Mesendoderm (in vitro differentiated cells): Measurements from ENCODE around the gene MT1G. TPM values are rescaled to one million over a fixed set of nuclear protein-coding genes. Genes with fewer than 3 reads are reported as not detected.
"Not testable (repeated sequence)": the region's sequence is repeated elsewhere in the genome, so short reads cannot be mapped to it uniquely, and the experiment has no call there.

ENCODE experiments used
- DNase-seq: peaks from one replicate; pipeline ENCODE4 v3.0.0; 2013
- H2AK5ac ChIP-seq: 2 replicates; pipeline ENCODE4 v1.6.1; 2013; ENCODE audit warnings: low read length, inconsistent platforms
- H2BK120ac ChIP-seq: 2 replicates; pipeline ENCODE4 v1.6.1; 2013; ENCODE audit warnings: low read depth, mild to moderate bottlenecking, low read length, moderate library complexity, mixed read lengths
- H2BK15ac ChIP-seq: replicated peaks from 2 replicates; pipeline ENCODE4 v1.6.1; 2013; ENCODE audit warnings: low read depth, mild to moderate bottlenecking, moderate library complexity
- H2BK5ac ChIP-seq: 2 replicates; pipeline ENCODE4 v1.6.1; 2013; ENCODE audit warnings: low read length, inconsistent platforms
- H3K18ac ChIP-seq: 2 replicates; pipeline ENCODE4 v1.6.1; 2013; ENCODE audit warnings: mild to moderate bottlenecking, low read length, mixed read lengths
- H3K23ac ChIP-seq: one replicate; pipeline ENCODE4 v1.6.1; 2013; ENCODE audit warnings: low read length
- H3K27ac ChIP-seq: 2 replicates; pipeline ENCODE4 v1.5.1; 2013; ENCODE audit warnings: low read depth, mild to moderate bottlenecking, inconsistent platforms, low read length, moderate library complexity
- H3K27me3 ChIP-seq: 2 replicates; pipeline ENCODE4 v1.6.1; 2013; ENCODE audit warnings: low read length, control low read depth, mild to moderate bottlenecking, inconsistent platforms; ENCODE audit not compliant: insufficient read depth, poor library complexity
- H3K36me3 ChIP-seq: 2 replicates; pipeline ENCODE4 v1.6.1; 2013; ENCODE audit warnings: low read length, inconsistent platforms; ENCODE audit not compliant: control insufficient read depth, insufficient read depth
- H3K4ac ChIP-seq: one replicate; pipeline ENCODE4 v1.6.1; 2013; ENCODE audit warnings: low read depth, mild to moderate bottlenecking, low read length, moderate library complexity
- H3K4me1 ChIP-seq: 2 replicates; pipeline ENCODE4 v1.6.1; 2013; ENCODE audit warnings: low read depth, low read length, inconsistent platforms; ENCODE audit not compliant: control insufficient read depth
- H3K4me2 ChIP-seq: 2 replicates; pipeline ENCODE4 v1.6.1; 2013; ENCODE audit warnings: low read length
- H3K4me3 ChIP-seq: 2 replicates; pipeline ENCODE4 v1.5.1; 2013; ENCODE audit warnings: mild to moderate bottlenecking, low read length
- H3K56ac ChIP-seq: one replicate; pipeline ENCODE4 v1.6.1; 2013; ENCODE audit warnings: low read length
- H3K79me1 ChIP-seq: 2 replicates; pipeline ENCODE4 v1.6.1; 2013; ENCODE audit warnings: low read length, inconsistent platforms
- H3K79me2 ChIP-seq: 2 replicates; pipeline ENCODE4 v1.6.1; 2013; ENCODE audit warnings: mild to moderate bottlenecking, low read length; ENCODE audit not compliant: control insufficient read depth, insufficient read depth
- H3K9ac ChIP-seq: 2 replicates; pipeline ENCODE4 v1.6.1; 2013; ENCODE audit warnings: low read length, inconsistent platforms
- H4K5ac ChIP-seq: one replicate; pipeline ENCODE4 v1.6.1; 2013; ENCODE audit warnings: low read length
- H4K8ac ChIP-seq: one replicate; pipeline ENCODE4 v1.6.1; 2013; ENCODE audit warnings: low read depth, mild to moderate bottlenecking, control low read depth, low read length, moderate library complexity
- WGBS: extraction: QIAGEN DNeasy Blood & Tissue Kit; methylation state at CpG from one replicate; pipeline ENCODE4 v1.1.7; 2013; ENCODE audit warnings: low lambda C conversion rate, missing lambda C conversion rate; ENCODE audit not compliant: insufficient coverage; ENCODE audit errors: extremely low coverage; 5-methylcytosine and 5-hydroxymethylcytosine counted together
- polyA plus RNA-seq, 2 experiments: library from polyadenylated mRNA; stranded (reverse); fragments of 200-250 nt; gene quantifications; one replicate each; pipeline ENCODE4 v1.2.3, GENCODE V29; 2013

Gene MT1G
- 75.3 TPM for polyA plus RNA-seq (2013, experiment 1 of 2)
- polyA plus RNA-seq (2013, experiment 2 of 2) = 73.1 TPM

GRCh38 chr16:56667581-56668571 is at the start of gene MT1G:
TSS of gene MT1G (minus strand) at chr16:56668065. CDS start at chr16:56667993, 72 bp downstream.
- Histone ChIP-seq H3K4me3 (no peak within 1 kb of the TSS), H3K27me3 (peaks cover 67% of the 10 kb centered on the region), H2BK5ac (no peak within 1 kb of the TSS), H2AK5ac (no peak within 1 kb of the TSS), H2BK120ac (no peak within 1 kb of the TSS), H3K27ac (no peak within 1 kb of the TSS), H3K9ac (no peak within 1 kb of the TSS), H2BK15ac (no peak within 1 kb of the TSS), H3K4ac (no peak within 1 kb of the TSS), H3K79me2 (no peaks in the 10 kb centered on the region), H3K56ac (no peak within 1 kb of the TSS), H3K23ac (no peak within 1 kb of the TSS), H4K5ac (no peak within 1 kb of the TSS), H3K4me2 (peak within 1 kb of the TSS; percentile 33), H3K36me3 (no peaks in the 10 kb centered on the region), H3K79me1 (no peaks in the 10 kb centered on the region), H3K18ac (no peak within 1 kb of the TSS), H3K4me1 (no peaks in the 10 kb centered on the region), H4K8ac (no peak within 1 kb of the TSS)
- WGBS = no CpG with 5 or more reads among the region's 46 CpGs
- DNase-seq = no peak

- not testable (repeated sequence) for H3K4me1 ChIP-seq, H3K36me3 ChIP-seq, H3K4me2 ChIP-seq, H3K27ac ChIP-seq, DNase-seq, H2BK120ac ChIP-seq, H3K79me1 ChIP-seq, H3K79me2 ChIP-seq, H3K27me3 ChIP-seq, H2AK5ac ChIP-seq, H4K5ac ChIP-seq, H3K23ac ChIP-seq, H3K9ac ChIP-seq, H3K4me3 ChIP-seq, H3K56ac ChIP-seq, H3K18ac ChIP-seq, H2BK15ac ChIP-seq, H3K4ac ChIP-seq, H2BK5ac ChIP-seq, H4K8ac ChIP-seq
- no CpG with 5 or more reads among the region's 2 CpGs for WGBS
These were observed 49.7 kb upstream of the MT1G start for GRCh38 chr16:56717532-56717931.

GRCh38 chr16:56716761-56717160 is 48.9 kb upstream of the MT1G start:
- Histone ChIP-seq H2BK5ac (no peak overlapping the region), H3K4me1 (no peaks in the 10 kb centered on the region)

GRCh38 chr16:56715126-56715525 is 47.3 kb upstream of the MT1G start:
- WGBS = no CpG with 5 or more reads among the region's 4 CpGs
- H3K4ac ChIP-seq = no peak overlapping the region
- H2BK120ac ChIP-seq = no peak overlapping the region
- H3K9ac ChIP-seq = no peak overlapping the region
- no peak overlapping the region for H3K56ac ChIP-seq
- no peak overlapping the region for H4K8ac ChIP-seq
- no peaks in the 10 kb centered on the region for H3K36me3 ChIP-seq
- H2BK5ac ChIP-seq = no peak overlapping the region
- no peak overlapping the region for H2AK5ac ChIP-seq
- H3K79me2 ChIP-seq = no peaks in the 10 kb centered on the region
- no peak overlapping the region for H2BK15ac ChIP-seq
- no peaks in the 10 kb centered on the region for H3K27me3 ChIP-seq
- H3K27ac ChIP-seq = no peak overlapping the region
- H4K5ac ChIP-seq = no peak overlapping the region
- H3K4me3 ChIP-seq = no peak overlapping the region
- no peak overlapping the region for H3K23ac ChIP-seq
- no peaks in the 10 kb centered on the region for H3K4me1 ChIP-seq
- H3K4me2 ChIP-seq = no peak overlapping the region
- H3K18ac ChIP-seq = no peak overlapping the region
- H3K79me1 ChIP-seq = no peaks in the 10 kb centered on the region
- no peak for DNase-seq

More at GRCh38 chr16:56716761-56717160, 48.9 kb upstream of the MT1G start:
- Histone ChIP-seq H3K9ac (no peak overlapping the region), H2BK120ac (no peak overlapping the region), H3K4me2 (no peak overlapping the region), H3K79me2 (no peaks in the 10 kb centered on the region), H3K27ac (no peak overlapping the region), H3K56ac (no peak overlapping the region), H2AK5ac (no peak overlapping the region), H2BK15ac (no peak overlapping the region), H4K5ac (no peak overlapping the region), H3K27me3 (no peaks in the 10 kb centered on the region), H3K36me3 (no peaks in the 10 kb centered on the region), H3K4ac (no peak overlapping the region), H3K4me3 (no peak overlapping the region), H3K23ac (no peak overlapping the region), H3K79me1 (no peaks in the 10 kb centered on the region), H4K8ac (no peak overlapping the region), H3K18ac (no peak overlapping the region)
- no CpG with 5 or more reads among the region's 3 CpGs for WGBS
- DNase-seq = no peak

- no peak for DNase-seq
- H3K27me3 ChIP-seq = no peaks in the 10 kb centered on the region
- no CpG with 5 or more reads among the region's 2 CpGs for WGBS
These were observed 45.9 kb upstream of the MT1G start for GRCh38 chr16:56713794-56714193.

More at GRCh38 chr16:56713794-56714193, 45.9 kb upstream of the MT1G start:
- H3K23ac ChIP-seq = no peak overlapping the region
- H3K4ac ChIP-seq = no peak overlapping the region
- no peaks in the 10 kb centered on the region for H3K4me1 ChIP-seq
- H2AK5ac ChIP-seq = no peak overlapping the region
- H3K18ac ChIP-seq = no peak overlapping the region
- H3K27ac ChIP-seq = no peak overlapping the region
- H2BK5ac ChIP-seq = no peak overlapping the region
- no peak overlapping the region for H4K8ac ChIP-seq
- no peak overlapping the region for H3K4me3 ChIP-seq
- no peak overlapping the region for H3K56ac ChIP-seq
- no peak overlapping the region for H3K4me2 ChIP-seq
- no peaks in the 10 kb centered on the region for H3K79me2 ChIP-seq
- no peak overlapping the region for H3K9ac ChIP-seq
- H4K5ac ChIP-seq = no peak overlapping the region
- no peak overlapping the region for H2BK120ac ChIP-seq
- H3K79me1 ChIP-seq = no peaks in the 10 kb centered on the region
- H2BK15ac ChIP-seq = no peak overlapping the region
- H3K36me3 ChIP-seq = no peaks in the 10 kb centered on the region
